Skin of body (tissue), 2 donors: ENCODE results near the gene NUP160. TPM values are rescaled to one million over a fixed set of nuclear protein-coding genes. Genes with fewer than 3 reads are reported as not detected.
A peak's percentile ranks its signal among the peaks of the same experiment; 100 is the strongest.
"Not testable (repeated sequence)": the region's sequence is repeated elsewhere in the genome, so short reads cannot be mapped to it uniquely, and the experiment has no call there.

Source experiments
- DNase-seq: peaks from one replicate; lab custom pipeline; 2025; lab: John Stamatoyannopoulos, UW
- total RNA-seq: library from RNA; depleted of rRNA; stranded (reverse); fragments of >200 nt; gene quantifications from one replicate; pipeline ENCODE4 v1.2.3, GENCODE V29; 2014

Gene NUP160
- total RNA-seq: 57.2 TPM

GRCh38 chr11:47847892-47848699 is at the start of gene NUP160:
TSS of gene NUP160 (minus strand) at chr11:47848350. CDS start at chr11:47848318, 32 bp downstream.
- peak; percentile 66 for DNase-seq

GRCh38 chr11:47896199-47896598 is 48.0 kb upstream of the NUP160 start:
- DNase-seq: no peak

GRCh38 chr11:47895035-47895434 is 46.9 kb upstream of the NUP160 start:
- DNase-seq: no peak

- DNase-seq: not testable (repeated sequence)
Observed at GRCh38 chr11:47892546-47893276, 44.6 kb upstream of the NUP160 start.

GRCh38 chr11:47891886-47892285 is 43.7 kb upstream of the NUP160 start:
- DNase-seq: peak; percentile 28

GRCh38 chr11:47889714-47890441 is 41.7 kb upstream of the NUP160 start:
- peak; percentile 41 for DNase-seq

- no peak for DNase-seq
Observed at GRCh38 chr11:47887910-47888569, 39.9 kb upstream of the NUP160 start.

- DNase-seq: peak; percentile 71
Observed at GRCh38 chr11:47886096-47886495, 37.9 kb upstream of the NUP160 start.

- DNase-seq: not testable (repeated sequence)
Observed at GRCh38 chr11:47882437-47882836, 34.3 kb upstream of the NUP160 start.

GRCh38 chr11:47881145-47881544 is 33.0 kb upstream of the NUP160 start:
- no peak for DNase-seq

GRCh38 chr11:47879259-47880158 is 31.4 kb upstream of the NUP160 start:
- no peak for DNase-seq

GRCh38 chr11:47875858-47876257 is 27.7 kb upstream of the NUP160 start:
- DNase-seq: not testable (repeated sequence)

GRCh38 chr11:47870404-47870803 is 22.3 kb upstream of the NUP160 start:
- no peak for DNase-seq

- no peak for DNase-seq
Observed at GRCh38 chr11:47869544-47870393, 21.6 kb upstream of the NUP160 start.

- no peak for DNase-seq
Observed at GRCh38 chr11:47867823-47868222, 19.7 kb upstream of the NUP160 start.

- DNase-seq: not testable (repeated sequence)
Observed at GRCh38 chr11:47866892-47867291, 18.7 kb upstream of the NUP160 start.

GRCh38 chr11:47864901-47865300 is 16.8 kb upstream of the NUP160 start:
- no peak for DNase-seq

GRCh38 chr11:47863898-47864430 is 15.8 kb upstream of the NUP160 start:
- no peak for DNase-seq
